ENCODE measurements around the gene VPS16.

GRCh38 chr20:2822073-2822472 lies 18.5 kb upstream of the VPS16 start:
- TF ChIP-seq POLR2AphosphoS5 (IDR thresholded peaks at IDR 0.05; ENCODE audit: borderline replicate concordance, low read depth, low read length): no peak
- TF ChIP-seq EZH2 (IDR thresholded peaks at IDR 0.05): no peak
- TF ChIP-seq FOXP2 (optimal IDR thresholded peaks at IDR 0.05; ENCODE audit: control extremely low read depth, extremely low read length, insufficient read depth): no peak
